Right lobe of liver (tissue), 4 donors: Measurements from ENCODE around the gene TMOD1.

Experiments
- POLR2A ChIP-seq: fragments of 450-650 bp; IDR thresholded peaks from one replicate; pipeline ENCODE4 v1.6.1; 2017; ENCODE audit warnings: antibody characterized with exemption, mild to moderate bottlenecking
- TF ChIP-seq, protein P1 (sequence below), 4 donors: fragments of 200-600 bp in 3 of 4; fragments of 450-650 bp in 1 of 4; IDR thresholded peaks; one replicate each; pipeline versions ENCODE4 v1.5.1 to v1.8.0; 2016 to 2022; ENCODE audit warnings: antibody characterized with exemption in 4 of 4, mild to moderate bottlenecking in 2 of 4
- donor health status: DM: no; HTN: no; CAD: no.
- donor health status: DM: no; HTN: no; CAD: no.
- donor health status: DM: no; HTN: yes; CAD: no.

DNA sequence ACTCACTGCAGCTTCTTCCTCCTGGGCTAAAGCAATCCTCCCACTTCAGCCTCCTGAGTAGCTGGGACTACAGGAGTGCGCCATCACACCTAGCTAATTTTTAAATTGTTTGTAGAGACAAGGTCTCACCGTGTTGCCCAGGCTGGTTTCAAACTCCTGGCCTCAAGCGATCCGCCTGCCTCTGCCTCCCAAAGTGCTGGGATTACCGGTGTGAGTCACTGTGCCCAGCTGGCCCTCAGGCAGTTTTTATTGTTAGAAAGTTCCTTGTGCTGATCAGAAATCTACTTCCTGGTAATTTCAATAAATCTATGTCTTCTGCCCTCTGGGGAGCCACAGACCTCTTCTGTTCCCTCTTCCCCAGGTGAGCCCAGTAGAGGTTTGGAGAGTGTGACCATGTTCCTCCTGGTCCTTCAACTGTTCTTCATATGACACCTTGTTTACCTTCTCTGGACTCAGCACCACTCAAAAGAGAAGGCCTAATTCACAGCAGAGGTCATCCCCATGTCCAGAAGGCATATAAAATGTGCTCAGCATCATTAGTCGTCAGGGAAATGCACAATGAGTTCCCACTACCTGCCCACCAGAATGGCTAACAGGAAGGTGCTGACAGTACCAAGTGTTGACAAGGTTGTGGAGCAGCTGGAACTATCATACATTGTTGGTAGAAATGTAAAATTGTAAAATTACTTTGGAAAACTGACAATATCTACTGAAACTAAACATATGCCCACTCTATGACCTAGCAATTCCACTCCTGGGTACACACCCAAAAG is 10.4 kb downstream of the TMOD1 start:
- TF ChIP-seq, protein P1, sequence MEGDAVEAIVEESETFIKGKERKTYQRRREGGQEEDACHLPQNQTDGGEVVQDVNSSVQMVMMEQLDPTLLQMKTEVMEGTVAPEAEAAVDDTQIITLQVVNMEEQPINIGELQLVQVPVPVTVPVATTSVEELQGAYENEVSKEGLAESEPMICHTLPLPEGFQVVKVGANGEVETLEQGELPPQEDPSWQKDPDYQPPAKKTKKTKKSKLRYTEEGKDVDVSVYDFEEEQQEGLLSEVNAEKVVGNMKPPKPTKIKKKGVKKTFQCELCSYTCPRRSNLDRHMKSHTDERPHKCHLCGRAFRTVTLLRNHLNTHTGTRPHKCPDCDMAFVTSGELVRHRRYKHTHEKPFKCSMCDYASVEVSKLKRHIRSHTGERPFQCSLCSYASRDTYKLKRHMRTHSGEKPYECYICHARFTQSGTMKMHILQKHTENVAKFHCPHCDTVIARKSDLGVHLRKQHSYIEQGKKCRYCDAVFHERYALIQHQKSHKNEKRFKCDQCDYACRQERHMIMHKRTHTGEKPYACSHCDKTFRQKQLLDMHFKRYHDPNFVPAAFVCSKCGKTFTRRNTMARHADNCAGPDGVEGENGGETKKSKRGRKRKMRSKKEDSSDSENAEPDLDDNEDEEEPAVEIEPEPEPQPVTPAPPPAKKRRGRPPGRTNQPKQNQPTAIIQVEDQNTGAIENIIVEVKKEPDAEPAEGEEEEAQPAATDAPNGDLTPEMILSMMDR (IDR thresholded peaks at IDR 0.05): no peak
- TF ChIP-seq POLR2A: no peak
